GM12892 (cell line): ENCODE data around the gene SHISA6.

Source experiments
- POLR2A ChIP-seq: IDR thresholded peaks from 2 replicates; pipeline ENCODE4 v1.6.1; 2011; ENCODE audit warnings: low read depth, low read length, control low read depth
- POLR2AphosphoS5 ChIP-seq: IDR thresholded peaks from 2 replicates; pipeline ENCODE4 v1.6.1; 2011; ENCODE audit warnings: low read depth, low read length, control low read depth

- TF ChIP-seq POLR2AphosphoS5 (no peak), POLR2A (no peak)
These were observed 312.1 kb downstream of the SHISA6 start for GRCh38 chr17:11553135-11553534.
